Hepatocyte (in vitro differentiated cells): ENCODE measurements around the gene SLX4IP. TPM values are rescaled to one million over a fixed set of nuclear protein-coding genes. Genes with fewer than 3 reads are reported as not detected.
A peak's percentile ranks its signal among the peaks of the same experiment; 100 is the strongest.

Source experiments
- DNase-seq: peaks from one replicate; pipeline ENCODE4 v3.0.0-alpha.2; 2016; ENCODE audit warnings: low spot score
- H2AFZ ChIP-seq: fragments of 200-600 bp; sonication (generic); 2 replicates; pipeline ENCODE4 v1.6.0; 2016; ENCODE audit warnings: antibody characterized with exemption, mild to moderate bottlenecking
- H3K27ac ChIP-seq: fragments of 200-600 bp; sonication (generic); 2 replicates; pipeline ENCODE4 v1.5.1; 2016; ENCODE audit warnings: mild to moderate bottlenecking
- H3K27me3 ChIP-seq: fragments of 200-600 bp; sonication (generic); 2 replicates; pipeline ENCODE4 v1.6.1; 2016
- H3K36me3 ChIP-seq: fragments of 200-600 bp; sonication (generic); replicated peaks from 2 replicates; pipeline ENCODE4 v1.5.1; 2016; ENCODE audit warnings: low read depth; ENCODE audit not compliant: insufficient read depth
- H3K4me1 ChIP-seq: fragments of 200-600 bp; sonication (generic); 2 replicates; pipeline ENCODE4 v1.5.1; 2016; ENCODE audit warnings: mild to moderate bottlenecking, moderate library complexity; ENCODE audit not compliant: insufficient read depth
- H3K4me2 ChIP-seq: fragments of 200-600 bp; sonication (generic); 2 replicates; pipeline ENCODE4 v1.6.0; 2016
- H3K4me3 ChIP-seq: fragments of 200-600 bp; sonication (generic); 2 replicates; pipeline ENCODE4 v1.5.1; 2016; ENCODE audit warnings: mild to moderate bottlenecking
- H3K79me2 ChIP-seq: fragments of 200-600 bp; sonication (generic); 2 replicates; pipeline ENCODE4 v1.6.0; 2017; ENCODE audit warnings: mild to moderate bottlenecking
- H3K9me2 ChIP-seq: fragments of 200-600 bp; sonication (generic); replicated peaks from 2 replicates; pipeline ENCODE4 v1.6.0; 2017; ENCODE audit warnings: mild to moderate bottlenecking; ENCODE audit not compliant: insufficient read depth
- H3K9me3 ChIP-seq: fragments of 200-600 bp; sonication (generic); 2 replicates; pipeline ENCODE4 v1.5.1; 2016; ENCODE audit warnings: low read depth, mild to moderate bottlenecking
- H4K20me1 ChIP-seq: fragments of 200-600 bp; sonication (generic); 2 replicates; pipeline ENCODE4 v1.6.0; 2016; ENCODE audit warnings: mild to moderate bottlenecking; ENCODE audit not compliant: insufficient read depth, poor library complexity, severe bottlenecking
- CTCF ChIP-seq: fragments of 200-600 bp; sonication (generic); IDR thresholded peaks from 2 replicates; pipeline ENCODE4 v1.5.1; 2016; ENCODE audit warnings: antibody characterized with exemption, mild to moderate bottlenecking; ENCODE audit not compliant: poor library complexity
- EZH2 ChIP-seq: fragments of 200-600 bp; sonication (generic); IDR thresholded peaks from 2 replicates; pipeline ENCODE4 v1.6.1; 2016; ENCODE audit warnings: antibody characterized with exemption, mild to moderate bottlenecking, borderline replicate concordance
- EZH2phosphoT487 ChIP-seq: fragments of 200-600 bp; sonication (generic); IDR thresholded peaks from one replicate; pipeline ENCODE4 v1.6.1; 2018; ENCODE audit warnings: antibody characterized with exemption, mild to moderate bottlenecking, low read depth, moderate library complexity; ENCODE audit not compliant: unreplicated experiment, severe bottlenecking
- WGBS: methylation state at CpG from one replicate; pipeline ENCODE4 v1.1.6; 2016; ENCODE audit warnings: low lambda C conversion rate; ENCODE audit errors: missing lambda C conversion rate; 5-methylcytosine and 5-hydroxymethylcytosine counted together
- polyA plus RNA-seq: library from polyadenylated mRNA; unstranded; fragments of >200 nt; fragmentation: Nextera tagmentation; extraction: Ambion mirVana; gene quantifications from 2 replicates; pipeline ENCODE4 v1.2.1, GENCODE V29; 2016
- total RNA-seq: library from RNA; depleted of rRNA; stranded (reverse); fragments of >200 nt; gene quantifications from 2 replicates; pipeline ENCODE4 v1.2.3, GENCODE V29; 2014

SLX4IP gene
- total and polyA plus RNA-seq, 2 experiments from 2014 or later = 2.9 to 5.7 TPM

GRCh38 chr20:10636326-10636818, 201.3 kb downstream of the SLX4IP start:
- H3K4me2 ChIP-seq = no peak overlapping the region
- no peaks in the 10 kb centered on the region for H3K9me3 ChIP-seq
- H3K4me1 ChIP-seq = peaks cover 4% of the 10 kb centered on the region
- no peak overlapping the region for H3K27ac ChIP-seq
- H3K9me2 ChIP-seq = no peaks in the 10 kb centered on the region
- H4K20me1 ChIP-seq = no peaks in the 10 kb centered on the region
- H3K36me3 ChIP-seq = no peaks in the 10 kb centered on the region
- 78% methylated on average over 5 of the region's 5 CpGs for WGBS
- no peak overlapping the region for H2AFZ ChIP-seq
- DNase-seq = peak; percentile 39
- no peak overlapping the region for H3K4me3 ChIP-seq
- TF ChIP-seq CTCF = no peak
- TF ChIP-seq EZH2 = no peak
- no peak for TF ChIP-seq EZH2phosphoT487
- H3K79me2 ChIP-seq = no peaks in the 10 kb centered on the region
- H3K27me3 ChIP-seq = no peaks in the 10 kb centered on the region

GRCh38 chr20:10637031-10637559, 202.0 kb downstream of the SLX4IP start:
- H3K9me2 ChIP-seq = no peaks in the 10 kb centered on the region
- H3K27ac ChIP-seq = peak overlapping the region; percentile 10
- no peaks in the 10 kb centered on the region for H3K9me3 ChIP-seq
- H3K4me2 ChIP-seq = no peak overlapping the region
- H3K79me2 ChIP-seq = no peaks in the 10 kb centered on the region
- TF ChIP-seq CTCF = no peak
- TF ChIP-seq EZH2 = no peak
- TF ChIP-seq EZH2phosphoT487 = no peak
- no peak overlapping the region for H2AFZ ChIP-seq
- no peaks in the 10 kb centered on the region for H3K36me3 ChIP-seq
- no peaks in the 10 kb centered on the region for H4K20me1 ChIP-seq
- no peak for DNase-seq
- H3K4me3 ChIP-seq = no peak overlapping the region
- no peaks in the 10 kb centered on the region for H3K27me3 ChIP-seq
- 79% methylated on average over 10 of the region's 10 CpGs for WGBS
- peaks cover 4% of the 10 kb centered on the region for H3K4me1 ChIP-seq

- H3K36me3 ChIP-seq = no peaks in the 10 kb centered on the region
- WGBS = 51% methylated on average over 6 of the region's 6 CpGs
These were observed 202.5 kb downstream of the SLX4IP start for GRCh38 chr20:10637563-10637962.

More at GRCh38 chr20:10637563-10637962, 202.5 kb downstream of the SLX4IP start:
- Histone ChIP-seq H2AFZ (no peak overlapping the region), H3K79me2 (no peaks in the 10 kb centered on the region), H3K27ac (peak overlapping the region; percentile 10), H3K4me3 (no peak overlapping the region), H3K4me2 (no peak overlapping the region), H3K9me3 (no peaks in the 10 kb centered on the region), H3K27me3 (no peaks in the 10 kb centered on the region), H3K4me1 (peaks cover 4% of the 10 kb centered on the region), H3K9me2 (no peaks in the 10 kb centered on the region), H4K20me1 (no peaks in the 10 kb centered on the region)
- DNase-seq = no peak
- TF ChIP-seq CTCF (no peak), EZH2phosphoT487 (no peak), EZH2 (no peak)
